ENCODE results near the gene HABP4.

GRCh38 chr9:96411129-96411838 lies 38.7 kb upstream of the HABP4 start:
- TF ChIP-seq CTCF (IDR thresholded peaks at IDR 0.05) (no peak), POLR2A (IDR thresholded peaks at IDR 0.05) (no peak)
